GM19043 (cell line): ENCODE results near the gene GREB1.

Source experiments
- ATAC-seq: cut with Tn5 transposase; IDR thresholded peaks from one replicate; pipeline ENCODE4 v1.9.1; 2021; ENCODE audit warnings: low read depth; ENCODE audit not compliant: unreplicated experiment

Gene GREB1

DNA sequence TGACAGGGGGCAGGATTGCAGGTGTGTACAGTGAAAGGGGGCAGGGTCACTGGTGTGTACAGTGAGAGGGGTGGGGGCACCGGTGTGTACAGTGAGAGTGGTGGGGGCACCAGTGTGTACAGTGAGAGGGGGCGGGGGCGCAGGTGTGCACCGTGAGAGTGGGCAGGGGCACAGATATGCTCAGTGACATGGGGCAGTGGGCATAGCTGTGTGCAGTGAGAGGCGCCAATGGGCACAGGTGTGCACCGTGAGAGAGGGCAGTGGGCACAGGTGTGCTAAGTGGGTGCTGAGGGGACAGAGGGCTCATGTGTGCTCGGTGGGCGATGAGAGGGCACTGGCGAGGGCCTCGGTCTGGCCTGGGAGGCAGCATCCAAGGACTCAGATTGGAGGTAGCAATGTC is 63.0 kb downstream of the GREB1 start:
- ATAC-seq = no peak

DNA sequence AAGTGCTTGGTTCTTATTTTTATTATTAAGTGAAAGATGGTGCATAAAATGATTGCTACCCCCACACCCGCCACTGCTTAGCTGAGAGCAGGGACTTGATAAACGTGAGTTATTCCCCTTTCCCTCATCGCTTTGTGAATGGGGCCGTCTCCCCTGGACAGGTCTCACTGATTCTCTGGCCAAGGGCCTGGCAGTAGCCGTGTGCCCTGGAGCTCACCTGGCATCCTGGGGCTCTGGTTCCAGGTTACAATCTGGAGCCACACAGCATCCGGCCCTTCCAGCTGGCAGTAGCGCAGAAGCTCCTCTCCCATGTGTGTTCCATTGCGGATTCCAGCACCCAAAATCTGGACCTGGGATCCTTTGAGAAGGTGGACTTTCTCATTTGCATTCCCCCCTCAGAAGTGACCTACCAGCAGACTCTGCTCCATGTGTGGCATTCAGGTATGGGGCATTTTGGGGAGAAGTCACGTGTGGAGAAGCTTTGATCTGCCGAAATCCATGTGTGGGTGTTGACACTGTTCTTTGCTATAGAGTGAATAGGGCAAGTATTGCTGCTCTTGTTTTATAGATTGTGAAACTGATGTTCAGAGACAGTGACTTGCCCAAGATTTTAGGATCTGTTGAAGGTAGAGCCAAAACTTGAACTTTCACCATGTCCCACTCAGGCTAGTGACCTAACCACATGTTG is 63.8 kb downstream of the GREB1 start:
- ATAC-seq = no peak

DNA sequence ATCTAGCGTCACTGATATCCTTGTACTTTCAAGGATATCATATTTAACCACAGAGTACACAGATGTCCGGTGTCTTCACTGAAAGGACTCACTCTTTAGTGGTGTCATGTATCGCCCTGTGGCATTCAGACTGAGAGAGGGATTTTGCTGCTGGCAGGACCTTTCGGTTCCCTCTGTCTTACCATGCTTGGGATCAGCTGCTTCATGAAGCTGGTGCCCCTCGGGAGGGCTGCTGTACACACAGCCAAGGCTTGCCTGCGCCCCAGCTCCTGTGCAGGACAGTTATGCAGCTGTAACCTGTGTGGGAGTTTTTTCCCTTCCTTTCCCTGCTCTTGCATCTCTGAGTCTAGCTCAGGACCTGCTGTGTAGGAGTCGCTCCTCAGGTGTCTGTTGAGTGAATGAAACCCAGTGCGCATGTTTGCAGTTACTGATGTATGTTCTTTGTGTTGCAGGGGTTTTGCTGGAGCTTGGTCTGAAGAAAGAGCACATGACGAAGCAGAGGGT is 64.4 kb downstream of the GREB1 start:
- ATAC-seq = no peak

DNA sequence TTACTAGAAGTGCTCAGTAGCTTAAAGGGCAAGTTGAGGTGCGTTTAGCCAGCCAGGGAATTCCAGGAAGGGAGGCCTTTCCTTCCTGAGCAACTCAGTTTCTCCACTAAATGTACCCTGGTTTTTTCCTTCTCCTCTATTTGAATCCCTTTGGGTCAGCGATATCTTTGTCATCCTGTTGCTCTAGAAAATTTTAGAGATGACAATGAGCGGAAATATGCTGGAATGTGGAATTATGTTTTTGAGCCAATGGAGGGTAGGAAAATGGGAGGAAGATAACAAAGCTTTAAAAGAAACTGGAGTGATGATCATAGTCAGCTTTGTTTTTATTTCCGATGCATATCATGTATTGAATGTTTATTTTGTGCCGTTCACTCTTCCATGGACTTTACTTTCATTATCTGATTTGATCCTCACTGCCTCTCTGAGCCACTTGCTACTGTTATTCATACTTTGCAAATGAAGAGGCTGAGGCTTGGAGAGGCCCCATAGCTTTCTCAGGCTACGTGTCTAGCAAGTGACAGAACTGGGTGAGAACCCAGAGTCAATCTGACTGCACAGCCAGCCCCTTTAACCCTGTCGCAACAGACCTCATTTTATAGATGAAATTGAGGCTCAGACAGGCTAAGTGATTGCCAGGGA is 68.8 kb downstream of the GREB1 start:
- ATAC-seq = no peak

DNA sequence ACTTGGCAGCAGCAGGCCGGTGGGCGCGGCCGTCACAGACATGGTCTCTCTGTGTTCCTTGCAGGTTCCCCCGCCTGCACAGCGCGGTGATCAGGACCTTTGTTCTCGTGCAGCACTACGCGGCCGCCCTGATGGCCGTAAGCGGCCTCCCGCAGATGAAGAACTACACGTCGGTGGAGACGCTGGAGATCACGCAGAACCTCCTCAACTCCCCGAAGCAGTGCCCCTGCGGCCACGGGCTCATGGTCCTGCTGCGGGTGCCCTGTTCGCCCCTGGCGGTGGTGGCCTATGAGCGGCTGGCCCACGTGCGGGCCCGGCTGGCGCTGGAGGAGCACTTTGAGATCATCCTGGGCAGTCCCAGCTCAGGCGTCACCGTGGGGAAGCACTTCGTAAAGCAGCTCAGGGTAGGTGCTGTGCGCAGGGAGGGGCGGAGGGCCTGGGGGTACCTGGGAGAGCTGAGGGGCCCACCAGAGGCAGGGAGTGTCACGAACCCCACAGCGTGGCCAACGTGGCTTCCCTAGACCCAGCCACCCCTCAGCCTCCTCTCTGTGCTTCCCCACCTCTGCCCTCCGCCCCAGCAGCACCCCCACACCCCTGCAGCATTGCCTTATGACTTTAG is 76.9 kb downstream of the GREB1 start:
- ATAC-seq = no peak

DNA sequence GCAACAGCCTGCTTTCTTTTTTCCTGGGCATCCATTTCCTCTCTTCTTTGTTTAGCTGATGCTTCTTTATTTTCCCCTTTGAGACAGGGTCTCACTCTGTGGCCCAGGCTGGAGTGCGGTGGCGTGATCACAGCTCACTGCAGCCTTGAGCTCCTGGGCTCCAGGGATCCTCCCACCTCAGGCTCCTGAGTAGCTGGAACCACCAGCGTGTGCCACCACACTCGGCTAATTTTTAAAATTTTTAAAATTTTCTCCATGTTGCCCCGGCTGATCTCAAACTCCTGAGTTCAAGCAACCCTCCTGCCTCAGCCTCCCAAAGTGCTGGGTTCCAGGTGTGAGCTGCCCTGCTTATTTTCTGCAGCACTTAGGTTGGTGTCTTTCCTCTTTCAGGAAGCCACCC is 77.4 kb downstream of the GREB1 start:
- no peak for ATAC-seq

DNA sequence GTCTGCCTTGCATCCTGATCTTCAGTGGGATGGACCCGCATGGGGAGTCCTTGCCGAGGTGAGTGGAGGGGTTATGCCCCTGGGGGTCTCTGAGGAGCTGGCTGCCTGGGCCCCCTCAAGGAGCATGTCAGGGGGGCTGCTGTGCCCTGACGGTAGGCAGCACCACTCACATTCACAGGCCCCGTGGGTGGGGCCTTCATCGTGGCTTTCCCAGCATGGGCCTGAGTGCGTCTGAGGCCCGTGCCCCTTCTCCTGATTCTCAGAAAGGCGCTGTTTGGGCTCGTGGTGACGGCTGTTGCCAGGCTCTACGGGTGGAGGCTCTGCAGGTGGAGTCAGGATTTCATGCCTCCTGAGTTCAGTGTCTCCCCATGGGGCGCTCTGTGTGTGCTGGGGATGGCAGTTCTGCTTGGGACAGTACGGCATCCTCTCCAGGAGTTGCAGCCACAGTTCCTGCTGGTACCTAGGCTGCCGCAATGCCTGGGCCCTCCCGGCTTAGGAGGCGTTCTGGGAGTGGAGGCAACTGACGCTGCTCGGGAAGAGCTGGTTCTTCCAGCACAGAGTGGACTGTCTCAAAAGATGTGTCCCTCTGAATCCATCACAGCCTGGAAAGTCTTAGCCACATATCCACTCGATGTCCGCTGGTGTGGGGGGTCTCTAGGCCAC is 78.8 kb downstream of the GREB1 start:
- ATAC-seq = no peak

DNA sequence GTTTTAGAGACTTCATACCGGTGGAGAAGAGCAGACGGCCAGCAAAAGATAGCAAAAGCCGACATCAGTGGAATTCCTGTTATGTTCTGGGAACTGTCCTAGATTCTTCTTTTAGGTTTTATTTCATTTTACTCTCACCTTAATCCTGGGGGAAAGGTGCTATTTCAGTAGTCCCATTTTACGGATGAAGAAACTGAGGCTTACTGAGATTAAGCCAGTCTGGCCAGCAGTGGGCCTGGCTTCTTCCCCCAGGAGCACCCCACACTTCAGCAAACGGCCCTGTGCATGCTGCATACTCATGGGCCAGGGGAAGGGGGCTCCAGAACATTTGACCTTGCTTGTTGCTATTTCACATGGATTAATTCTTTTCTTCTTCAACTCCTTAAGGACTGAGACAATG is 79.5 kb downstream of the GREB1 start:
- no peak for ATAC-seq

DNA sequence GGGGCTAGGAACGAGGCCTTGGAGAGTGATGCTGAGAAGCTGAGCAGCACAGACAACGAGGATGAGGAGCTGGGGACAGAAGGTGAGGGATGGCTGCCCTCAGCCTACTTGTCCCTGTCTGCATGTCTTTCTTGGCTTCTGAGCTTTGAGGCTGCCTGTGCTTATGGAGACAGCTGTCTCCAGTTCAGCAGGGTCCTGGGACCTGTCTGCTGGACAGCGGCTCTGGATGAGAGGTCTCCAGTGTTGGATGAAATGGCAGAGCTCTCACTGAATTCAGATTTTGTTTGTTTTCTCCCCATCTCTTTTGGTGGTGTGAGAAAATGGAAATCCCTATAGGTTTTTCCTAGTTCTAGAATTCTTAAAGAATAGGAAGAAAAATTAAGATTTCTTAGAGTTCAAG is 81.4 kb downstream of the GREB1 start:
- ATAC-seq = no peak

DNA sequence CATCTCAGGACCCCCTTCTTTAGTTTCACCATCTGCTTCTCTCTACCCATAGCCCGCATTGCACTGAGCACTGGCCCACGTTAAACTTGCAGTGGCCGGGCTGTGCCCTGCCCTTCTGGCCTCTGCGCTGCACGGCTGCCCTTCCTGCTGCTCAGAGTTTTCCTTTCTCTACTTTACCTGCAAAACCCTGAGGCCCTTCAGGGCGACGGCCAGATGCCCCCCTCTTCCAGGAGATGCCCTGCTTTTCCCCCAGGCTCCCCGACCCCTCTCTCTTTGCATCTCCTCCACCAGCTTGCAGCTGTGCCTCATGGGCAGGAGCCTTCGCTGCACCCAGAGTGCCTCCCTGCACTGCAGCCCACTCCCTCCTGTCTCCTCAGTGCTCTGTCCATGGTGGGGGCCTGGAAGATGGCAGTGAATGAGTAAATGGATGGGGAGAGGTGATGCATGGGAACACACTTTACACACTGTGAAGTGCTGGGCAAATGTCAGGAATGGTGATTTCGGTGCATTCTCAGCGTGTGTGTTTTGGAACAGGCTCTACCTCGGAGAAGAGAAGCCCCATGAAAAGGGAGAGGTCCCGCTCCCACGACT is 82.3 kb downstream of the GREB1 start:
- ATAC-seq = no peak

DNA sequence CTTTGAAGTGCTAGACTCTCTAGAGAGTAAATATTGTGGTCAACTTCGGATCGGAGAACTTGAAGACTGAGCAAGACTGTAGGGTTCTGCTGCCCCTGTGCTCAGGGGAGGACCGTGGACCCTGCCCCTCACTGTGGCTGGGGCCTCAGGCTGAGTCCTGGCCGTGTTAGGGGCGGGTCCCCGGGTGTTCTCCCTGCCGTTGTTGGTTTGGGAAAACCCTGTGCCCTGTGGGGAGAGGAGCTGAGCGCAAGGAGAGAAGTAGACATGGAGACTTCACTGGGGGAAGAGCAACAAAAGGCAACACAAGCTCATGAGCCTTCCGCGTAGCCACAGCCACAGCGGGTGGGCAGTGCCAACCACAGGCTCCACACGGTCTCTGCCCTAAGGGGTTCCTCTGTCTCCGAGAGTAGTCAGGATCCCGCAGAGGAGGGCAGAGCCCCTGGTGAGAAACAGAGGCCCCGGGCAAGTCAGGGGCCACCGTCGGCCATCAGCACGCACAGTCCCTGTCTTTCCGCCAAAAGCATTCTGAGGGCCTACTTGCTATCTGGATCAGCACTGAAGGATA is 83.1 kb downstream of the GREB1 start:
- ATAC-seq = no peak

DNA sequence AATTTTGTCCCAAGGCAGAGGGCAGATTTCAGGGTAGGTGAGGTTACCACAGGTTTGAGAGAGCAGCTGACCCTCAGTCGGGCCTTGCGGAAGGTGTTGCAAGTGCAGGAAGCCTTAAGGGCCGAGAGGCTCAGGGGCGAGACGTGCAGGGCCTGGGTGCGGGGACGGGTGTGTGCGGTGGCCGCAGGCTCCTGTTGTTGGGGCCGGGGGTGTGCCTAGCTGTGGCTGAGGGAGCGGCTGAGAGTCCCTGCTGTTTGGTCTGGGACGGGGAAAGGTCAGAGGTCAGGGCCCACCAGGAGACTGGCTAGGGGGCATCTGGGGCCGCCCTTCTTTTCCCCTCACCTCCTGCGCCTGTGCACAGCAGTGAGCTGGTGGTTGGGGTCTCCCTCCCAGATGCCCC is 83.7 kb downstream of the GREB1 start:
- ATAC-seq = no peak

DNA sequence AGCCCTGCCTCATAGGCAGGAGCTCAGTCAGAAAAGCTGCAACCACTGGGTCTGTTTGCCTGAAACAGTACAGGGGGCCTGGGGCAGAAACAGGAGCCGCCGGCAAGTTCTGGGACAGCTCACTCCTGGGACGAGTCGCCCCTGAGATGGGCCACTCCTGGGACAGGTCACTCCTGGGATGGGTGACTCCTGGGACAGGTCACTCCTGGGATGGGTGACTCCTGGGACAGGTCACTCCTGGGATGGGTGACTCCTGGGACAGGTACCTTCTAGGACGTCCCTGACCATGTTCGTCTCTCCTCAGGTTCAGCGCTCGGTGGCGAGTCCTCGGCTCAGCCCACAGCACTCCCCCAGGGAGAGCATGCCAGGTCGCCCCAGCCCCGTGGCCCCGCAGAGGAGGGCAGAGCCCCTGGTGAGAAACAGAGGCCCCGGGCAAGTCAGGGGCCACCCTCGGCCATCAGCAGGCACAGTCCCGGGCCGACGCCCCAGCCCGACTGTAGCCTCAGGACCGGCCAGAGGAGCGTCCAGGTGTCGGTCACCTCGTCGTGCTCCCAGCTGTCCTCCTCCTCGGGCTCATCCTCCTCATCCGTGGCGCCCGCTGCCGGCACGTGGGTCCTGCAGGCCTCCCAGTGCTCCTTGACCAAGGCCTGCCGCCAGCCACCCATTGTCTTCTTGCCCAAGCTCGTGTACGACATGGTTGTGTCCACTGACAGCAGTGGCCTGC is 84.3 kb downstream of the GREB1 start:
- no peak for ATAC-seq

DNA sequence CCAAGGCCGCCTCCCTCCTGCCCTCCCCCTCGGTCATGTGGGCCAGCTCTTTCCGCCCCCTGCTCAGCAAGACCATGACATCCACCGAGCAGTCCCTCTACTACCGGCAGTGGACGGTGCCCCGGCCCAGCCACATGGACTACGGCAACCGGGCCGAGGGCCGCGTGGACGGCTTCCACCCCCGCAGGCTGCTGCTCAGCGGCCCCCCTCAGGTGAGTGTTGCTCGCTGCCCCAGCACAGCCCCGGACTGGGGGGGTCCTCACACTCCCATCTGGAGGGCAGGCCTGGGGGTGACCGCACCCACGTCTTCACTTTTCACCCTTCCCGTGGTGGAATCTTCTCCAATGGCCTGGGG is 84.8 kb downstream of the GREB1 start:
- no peak for ATAC-seq

DNA sequence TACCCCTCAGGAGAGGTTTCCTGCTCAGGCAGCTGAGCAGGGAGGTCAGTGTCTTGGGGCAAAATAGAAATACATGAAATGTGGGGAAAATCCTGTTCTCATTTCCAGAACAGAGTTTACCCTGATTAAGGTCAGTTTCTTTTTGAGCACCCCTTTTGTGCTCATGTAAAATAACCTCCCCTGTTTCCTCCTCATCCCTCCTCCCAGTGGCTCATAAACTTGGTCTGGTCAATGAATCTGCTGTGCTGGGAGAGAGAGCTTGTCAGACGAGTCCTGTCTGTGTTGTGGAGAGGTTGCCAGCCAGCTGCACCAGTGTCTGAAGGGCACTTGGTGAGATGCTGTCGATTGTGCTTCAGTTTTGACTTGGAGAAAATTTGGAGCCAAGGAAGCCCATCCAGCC is 87.6 kb downstream of the GREB1 start:
- ATAC-seq = no peak

DNA sequence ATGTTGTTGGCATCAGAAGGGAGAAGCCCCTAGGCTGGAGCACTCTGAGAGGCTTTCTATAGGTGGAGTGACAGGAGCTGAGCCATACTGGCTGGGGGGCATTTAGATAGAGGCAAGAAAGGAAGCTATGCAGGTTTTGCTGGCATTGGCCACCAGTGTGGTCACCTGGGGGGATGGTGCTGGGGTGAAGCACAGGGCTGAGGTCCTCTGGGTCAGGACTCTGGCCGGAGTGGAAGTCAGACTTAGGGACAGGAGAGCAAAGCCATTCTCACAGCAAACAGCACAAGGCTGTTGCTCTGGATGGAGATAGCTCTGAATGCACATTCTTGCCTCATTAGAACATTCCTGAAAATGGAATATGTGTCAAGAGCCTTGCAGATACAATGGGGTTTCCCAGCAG is 88.8 kb downstream of the GREB1 start:
- no peak for ATAC-seq

DNA sequence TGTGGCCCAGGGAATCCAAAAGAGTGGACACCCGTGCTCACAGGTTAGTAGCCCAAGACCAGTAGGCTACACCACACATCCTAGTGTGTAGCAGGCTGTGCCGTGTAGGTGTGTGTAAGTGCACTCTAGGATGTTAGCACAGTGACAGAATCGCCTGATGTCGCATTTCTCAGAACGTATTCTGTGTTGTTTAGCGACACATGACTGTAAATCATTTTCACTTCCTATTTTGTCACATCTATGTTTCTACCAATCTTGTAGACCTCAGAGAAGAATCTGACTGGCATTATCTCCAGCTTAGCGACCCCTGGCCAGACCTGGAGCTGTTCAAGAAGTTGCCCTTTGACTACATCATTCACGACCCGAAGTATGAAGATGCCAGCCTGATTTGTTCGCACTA is 91.0 kb downstream of the GREB1 start:
- no peak for ATAC-seq

DNA sequence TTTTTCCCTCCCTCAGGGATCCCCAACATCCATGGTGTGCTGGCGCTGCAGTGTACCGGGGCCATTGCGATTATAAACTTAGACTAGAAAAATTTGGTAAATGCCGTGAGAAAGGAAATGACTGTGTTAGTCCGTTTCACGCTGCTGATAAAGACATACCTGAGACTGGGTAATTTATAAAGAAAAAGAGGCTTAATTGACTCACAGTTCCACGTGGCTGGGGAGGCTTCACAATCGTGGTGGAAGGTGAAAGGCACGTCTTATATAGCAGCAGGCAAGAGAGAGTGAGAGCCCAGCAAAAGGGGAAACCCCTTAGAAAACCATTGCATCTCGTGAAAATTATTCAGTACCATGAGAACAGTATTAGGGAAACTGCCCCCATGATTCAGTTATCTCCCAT is 91.8 kb downstream of the GREB1 start:
- no peak for ATAC-seq

DNA sequence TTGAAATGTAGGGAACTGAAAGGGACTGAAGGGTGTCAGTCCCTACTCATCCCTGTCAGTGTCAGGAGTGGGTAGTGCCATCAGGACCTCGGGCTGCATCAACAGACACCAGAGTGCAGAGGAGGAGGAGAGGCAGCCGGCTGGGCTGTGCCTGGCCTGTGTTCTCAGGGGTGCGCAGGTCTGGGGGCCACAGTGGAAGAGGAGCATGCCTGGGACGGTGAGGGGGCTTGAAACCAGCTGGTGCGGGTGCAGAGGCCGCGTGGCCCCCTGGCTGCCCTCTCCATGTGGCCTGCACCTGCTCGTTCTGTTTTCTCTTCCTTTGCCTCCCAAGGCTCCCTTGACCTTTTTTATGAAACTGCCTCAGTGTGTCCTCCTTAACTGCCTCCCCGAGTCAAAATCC is 94.8 kb downstream of the GREB1 start:
- ATAC-seq = no peak

DNA sequence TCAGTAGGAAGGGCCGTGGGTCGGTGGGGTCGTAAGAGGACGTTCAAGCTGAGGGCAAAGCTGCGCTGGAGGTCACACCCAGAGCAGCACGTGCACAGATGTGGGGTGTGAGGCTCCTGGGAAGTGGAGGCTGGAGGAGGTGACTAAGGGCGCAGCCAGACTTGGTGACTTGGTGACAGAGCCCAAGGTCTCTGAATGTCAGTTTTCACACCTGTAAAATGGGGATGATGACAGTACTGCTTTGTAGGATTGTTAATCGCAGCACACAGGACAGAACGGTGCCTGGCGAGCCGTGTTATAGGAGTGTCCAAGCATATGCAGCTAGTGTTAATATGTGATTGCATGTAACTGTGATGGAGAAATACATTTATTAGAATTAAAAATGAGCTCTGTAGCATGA is 95.4 kb downstream of the GREB1 start:
- no peak for ATAC-seq
